Upper lobe of right lung (tissue), 1 donor: ENCODE results near the gene TOR1B. TPM values are rescaled to one million over a fixed set of nuclear protein-coding genes. Genes with fewer than 3 reads are reported as not detected.

Experiments
- ATAC-seq: fragments of 200-7000 bp; cut with Tn5 transposase; one replicate; pipeline ENCODE4 v1.9.1; 2020; ENCODE audit warnings: mild to moderate bottlenecking, moderate library complexity
- DNase-seq: peaks from one replicate; pipeline ENCODE4 v3.0.0-alpha.2; 2020
- H3K27ac ChIP-seq: fragments of 200-600 bp; one replicate; pipeline ENCODE4 v1.8.0; 2022
- H3K27me3 ChIP-seq: fragments of 200-600 bp; one replicate; pipeline ENCODE4 v1.8.0; 2022; ENCODE audit warnings: mild to moderate bottlenecking
- H3K36me3 ChIP-seq: fragments of 200-600 bp; one replicate; pipeline ENCODE4 v1.8.0; 2022
- H3K4me1 ChIP-seq: fragments of 200-600 bp; one replicate; pipeline ENCODE4 v1.8.0; 2022
- H3K4me3 ChIP-seq: fragments of 200-600 bp; one replicate; pipeline ENCODE4 v1.8.0; 2022; ENCODE audit warnings: mild to moderate bottlenecking
- H3K9me3 ChIP-seq: fragments of 200-600 bp; one replicate; pipeline ENCODE4 v1.8.0; 2022
- intact Hi-C: fragments of 100-400 bp; cut with DNase I; formaldehyde crosslinking; loops from one replicate; pipeline ENCODE4 v1.11.0; 2022
- total RNA-seq: library from RNA; stranded (reverse); fragmentation: NEBNext Ultra II Directional; extraction: Animal tissue kit (Norgen Biotek cat#: 25700); gene quantifications from one replicate; pipeline ENCODE4 v1.2.1, GENCODE V29; 2021
- TF ChIP-seq, protein P1 (sequence below): fragments of 200-600 bp; IDR thresholded peaks from one replicate; pipeline ENCODE4 v1.8.0; 2022; ENCODE audit warnings: antibody characterized with exemption
- donor health status: DM: no; HTN: yes; CAD: no; lungs with severe emphysema.

TOR1B gene
- total RNA-seq, 1 donor from 2014 or later, result 26.0 TPM

DNA sequence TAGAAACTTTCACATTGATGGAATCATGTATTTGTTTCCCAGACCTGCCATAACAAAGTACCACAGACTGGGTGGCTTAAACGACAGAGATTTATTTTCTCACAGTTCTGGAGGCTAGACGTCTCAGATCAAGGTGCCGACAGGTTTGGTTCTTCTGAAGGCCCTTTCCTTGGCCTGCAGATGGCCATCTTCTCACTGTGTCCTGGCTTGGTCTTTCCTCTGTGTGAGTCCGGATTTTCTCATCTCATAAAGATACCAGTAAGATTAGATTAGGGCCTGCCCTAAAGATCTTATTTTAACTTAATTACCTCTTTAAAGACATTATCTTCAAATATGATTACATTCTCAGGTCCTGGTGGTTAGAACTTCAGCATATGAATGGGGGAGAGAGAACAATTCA is 38.1 kb downstream of the TOR1B start:
- Histone ChIP-seq H3K4me3 (no peak overlapping the region), H3K27me3 (no peaks in the 10 kb centered on the region), H3K4me1 (peaks cover 9% of the 10 kb centered on the region), H3K27ac (no peak overlapping the region), H3K9me3 (no peaks in the 10 kb centered on the region), H3K36me3 (no peaks in the 10 kb centered on the region)
- intact Hi-C loops, result no loop called here
- TF ChIP-seq, protein P1, sequence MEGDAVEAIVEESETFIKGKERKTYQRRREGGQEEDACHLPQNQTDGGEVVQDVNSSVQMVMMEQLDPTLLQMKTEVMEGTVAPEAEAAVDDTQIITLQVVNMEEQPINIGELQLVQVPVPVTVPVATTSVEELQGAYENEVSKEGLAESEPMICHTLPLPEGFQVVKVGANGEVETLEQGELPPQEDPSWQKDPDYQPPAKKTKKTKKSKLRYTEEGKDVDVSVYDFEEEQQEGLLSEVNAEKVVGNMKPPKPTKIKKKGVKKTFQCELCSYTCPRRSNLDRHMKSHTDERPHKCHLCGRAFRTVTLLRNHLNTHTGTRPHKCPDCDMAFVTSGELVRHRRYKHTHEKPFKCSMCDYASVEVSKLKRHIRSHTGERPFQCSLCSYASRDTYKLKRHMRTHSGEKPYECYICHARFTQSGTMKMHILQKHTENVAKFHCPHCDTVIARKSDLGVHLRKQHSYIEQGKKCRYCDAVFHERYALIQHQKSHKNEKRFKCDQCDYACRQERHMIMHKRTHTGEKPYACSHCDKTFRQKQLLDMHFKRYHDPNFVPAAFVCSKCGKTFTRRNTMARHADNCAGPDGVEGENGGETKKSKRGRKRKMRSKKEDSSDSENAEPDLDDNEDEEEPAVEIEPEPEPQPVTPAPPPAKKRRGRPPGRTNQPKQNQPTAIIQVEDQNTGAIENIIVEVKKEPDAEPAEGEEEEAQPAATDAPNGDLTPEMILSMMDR, result no peak
- ATAC-seq (no peak), DNase-seq (no peak)

DNA sequence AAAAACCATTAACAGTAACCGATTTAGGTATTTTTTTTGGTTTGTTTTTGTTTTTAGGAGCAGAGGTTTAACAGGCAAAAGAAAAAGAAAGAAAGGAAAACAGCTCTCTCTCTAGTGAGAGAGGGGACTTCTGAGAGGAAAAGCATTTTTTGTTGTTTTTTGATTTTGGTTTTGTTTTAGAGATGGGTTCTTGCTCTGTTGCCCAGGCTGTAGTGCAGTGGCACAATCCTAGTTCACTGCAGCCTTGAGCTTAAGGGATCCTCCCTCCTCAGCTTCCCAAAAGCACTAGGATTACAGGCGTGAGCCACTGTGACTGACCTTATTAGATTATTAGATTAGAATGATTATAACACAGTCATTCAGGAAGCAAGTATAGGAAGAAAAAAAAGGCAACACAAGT is 42.4 kb downstream of the TOR1B start:
- DNase-seq (no peak), ATAC-seq (no peak)
- TF ChIP-seq, protein P1, result no peak
- Histone ChIP-seq H3K27ac (no peak overlapping the region), H3K36me3 (peaks cover 6% of the 10 kb centered on the region), H3K4me3 (no peak overlapping the region), H3K9me3 (no peaks in the 10 kb centered on the region), H3K27me3 (no peaks in the 10 kb centered on the region), H3K4me1 (no peaks in the 10 kb centered on the region)
- intact Hi-C loops, result loop anchor here (5.0 kb wide), 1 partner anchor 443 kb away; no protein-coding TSS in a partner anchor

DNA sequence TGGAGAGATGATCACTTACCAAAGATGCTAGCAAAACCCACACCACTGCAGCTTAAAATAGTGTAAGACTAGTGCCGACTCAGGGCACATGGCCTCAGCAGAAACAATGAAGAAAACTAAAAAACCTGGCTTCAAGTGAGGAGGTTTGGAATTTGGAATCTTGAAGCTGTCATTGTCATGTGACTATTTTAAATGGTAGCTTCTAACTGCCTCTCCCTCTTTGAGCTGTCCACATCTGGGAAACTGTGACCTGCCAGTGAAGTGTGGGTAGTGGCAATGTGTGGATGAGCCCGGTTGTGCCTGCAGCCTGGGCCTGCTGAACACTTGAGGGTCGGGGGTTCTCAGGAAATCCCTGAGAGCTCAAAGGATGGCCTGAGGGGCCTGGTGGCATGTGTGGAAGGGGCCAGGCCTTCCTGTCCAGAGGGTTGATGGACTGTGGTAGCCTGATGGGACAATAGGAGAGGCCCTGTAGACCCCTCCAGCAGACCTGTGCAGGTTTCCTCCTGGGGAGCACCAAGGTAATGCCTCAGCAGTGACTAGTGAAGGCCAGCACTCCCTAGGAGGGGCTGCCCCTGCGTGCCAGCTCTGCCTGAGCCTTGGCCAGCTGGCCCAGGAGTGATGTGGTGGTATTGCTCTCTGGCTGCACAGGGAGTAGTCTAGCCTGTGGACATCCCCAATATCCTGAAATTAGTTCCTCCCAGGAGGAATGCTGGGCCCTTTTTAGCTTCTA is 45.9 kb downstream of the TOR1B start:
- intact Hi-C loops, result loop anchor here (5.0 kb wide), 1 partner anchor 447 kb away; no protein-coding TSS in a partner anchor
- DNase-seq, result no peak
- no peak overlapping the region for H3K4me3 ChIP-seq
- ATAC-seq, result peak; percentile 15
- H3K9me3 ChIP-seq, result no peaks in the 10 kb centered on the region
- TF ChIP-seq, protein P1, result no peak
- no peaks in the 10 kb centered on the region for H3K4me1 ChIP-seq
- H3K27me3 ChIP-seq, result no peaks in the 10 kb centered on the region
- H3K36me3 ChIP-seq, result peaks cover 41% of the 10 kb centered on the region
- H3K27ac ChIP-seq, result no peak overlapping the region

DNA sequence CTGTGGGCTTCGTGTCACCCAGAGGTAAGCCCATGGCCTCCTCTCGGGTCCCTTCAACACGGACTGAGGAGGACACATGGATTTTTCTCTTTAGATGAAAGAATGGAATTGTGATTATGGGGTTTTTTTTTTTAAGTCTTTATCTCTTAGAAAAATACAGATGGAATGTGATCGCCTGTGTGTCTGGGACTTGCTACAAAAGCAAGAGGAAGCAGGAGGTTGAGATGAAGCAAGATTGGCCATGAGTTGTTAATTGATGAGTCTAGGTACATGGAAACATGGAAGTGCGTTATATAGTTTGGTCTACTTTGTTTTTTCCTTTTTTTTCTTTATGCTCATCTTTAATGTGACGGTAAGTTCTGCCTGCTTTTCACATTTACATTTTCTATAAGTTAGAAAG is 46.9 kb downstream of the TOR1B start:
- no peaks in the 10 kb centered on the region for H3K9me3 ChIP-seq
- ATAC-seq (no peak), DNase-seq (no peak)
- intact Hi-C loops, result loop anchor here (5.0 kb wide), 1 partner anchor 448 kb away; no protein-coding TSS in a partner anchor
- H3K4me3 ChIP-seq, result no peak overlapping the region
- H3K36me3 ChIP-seq, result peaks cover 50% of the 10 kb centered on the region
- H3K4me1 ChIP-seq, result no peaks in the 10 kb centered on the region
- TF ChIP-seq, protein P1, result no peak
- no peak overlapping the region for H3K27ac ChIP-seq
- no peaks in the 10 kb centered on the region for H3K27me3 ChIP-seq

DNA sequence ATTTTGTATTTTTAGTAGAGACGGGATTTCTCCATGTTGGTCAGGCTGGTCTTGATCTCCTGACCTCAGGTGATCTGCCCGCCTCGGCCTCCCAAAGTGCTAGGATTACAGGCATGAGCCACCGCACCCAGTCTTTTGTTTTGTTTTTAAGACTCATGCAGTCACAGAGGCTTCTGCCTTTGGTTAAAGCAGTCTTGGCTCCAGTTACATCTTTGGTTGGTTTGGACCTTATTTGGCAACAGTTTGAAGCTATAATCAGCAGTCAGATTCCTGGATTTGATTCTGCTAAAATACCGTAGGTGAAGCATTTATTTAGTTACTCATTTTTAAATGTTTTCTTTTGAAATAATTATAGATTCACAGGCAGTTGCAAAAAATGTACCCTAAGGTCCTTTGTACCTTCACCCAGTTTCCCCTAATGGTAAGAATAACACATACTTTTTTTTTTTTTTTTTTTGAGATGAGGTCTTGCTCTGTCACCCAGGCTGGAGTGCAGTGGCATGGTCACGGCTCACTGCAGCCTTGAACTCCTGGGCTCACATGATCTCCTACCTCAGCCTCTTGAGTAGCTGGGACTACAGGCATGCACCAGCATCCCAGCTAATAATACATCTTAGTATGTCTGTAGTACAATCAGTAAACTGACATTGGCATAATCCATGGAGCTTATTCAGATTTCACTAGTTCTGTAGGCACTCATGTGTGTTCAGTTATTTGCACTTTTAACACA is 48.0 kb downstream of the TOR1B start:
- Histone ChIP-seq H3K9me3 (no peaks in the 10 kb centered on the region), H3K27ac (no peak overlapping the region), H3K36me3 (peaks cover 51% of the 10 kb centered on the region), H3K27me3 (no peaks in the 10 kb centered on the region), H3K4me3 (no peak overlapping the region), H3K4me1 (no peaks in the 10 kb centered on the region)
- intact Hi-C loops, result no loop called here
- DNase-seq (no peak), ATAC-seq (no peak)
- TF ChIP-seq, protein P1, result no peak
